ENCODE results near the gene ACTG2.
"Not testable (repeated sequence)": the region's sequence is repeated elsewhere in the genome, so short reads cannot be mapped to it uniquely, and the experiment has no call there.

The ACTG2 gene
- total RNA-seq, result 0 to 0.11 (median 0) reads per million in 18 experiments

DNA sequence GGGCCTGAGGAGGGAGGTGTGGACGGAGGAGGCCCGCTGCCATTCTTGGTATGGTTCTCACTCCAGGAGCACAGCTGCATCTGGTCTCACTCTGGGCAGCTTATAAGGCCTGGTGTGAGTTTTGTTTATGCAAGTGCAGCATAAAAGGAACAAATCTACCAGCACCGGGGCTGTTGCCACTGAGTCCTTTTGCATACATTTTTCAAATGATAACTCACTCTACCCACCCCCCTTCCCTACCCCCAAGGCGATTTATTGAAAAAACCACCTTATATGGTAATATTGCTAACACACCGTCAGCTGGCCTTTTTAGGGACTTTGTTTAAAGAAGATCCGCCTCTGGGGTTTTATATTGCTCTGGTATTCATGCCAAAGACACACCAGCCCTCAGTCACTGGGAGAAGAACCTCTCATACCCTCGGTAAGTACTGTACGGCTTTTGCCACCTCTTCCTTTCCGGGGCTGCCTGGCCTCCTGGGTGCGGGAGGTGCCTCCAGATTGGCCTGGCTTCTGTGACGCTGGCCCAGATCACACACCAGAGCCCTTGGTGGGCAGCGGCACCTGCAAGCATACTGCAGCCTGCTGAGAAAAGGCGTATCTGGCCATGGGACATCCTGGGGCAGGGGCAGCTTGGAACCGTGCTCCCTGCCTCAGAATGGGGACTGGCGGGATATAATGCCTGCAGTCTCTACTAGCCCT is at the start of gene ACTG2:
ACTG2 (plus strand) TSS at position 378 of the 699 bp plus-strand sequence. CDS start 8,304 bp downstream, outside the sequence.
- DNase-seq, result no peak

DNA sequence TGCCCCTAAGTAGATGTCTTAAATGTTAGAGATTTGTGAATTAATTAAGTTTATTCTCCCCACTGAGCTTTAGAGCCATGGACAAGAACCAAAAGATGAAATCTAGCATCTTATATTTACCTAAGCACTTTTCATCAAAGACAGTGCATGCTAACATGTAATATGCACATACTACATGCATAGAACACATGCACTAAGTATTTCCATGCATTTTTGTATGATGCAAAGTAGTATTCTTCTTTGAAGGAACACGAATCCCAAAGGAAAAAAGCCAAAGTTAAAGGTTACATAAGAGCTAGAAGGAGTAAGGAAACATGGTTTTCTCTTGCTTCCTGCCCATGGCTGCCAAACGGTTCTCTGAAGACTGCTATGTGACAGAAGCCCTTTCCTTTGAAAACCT is 48.7 kb upstream of the ACTG2 start:
- DNase-seq, result no peak

DNA sequence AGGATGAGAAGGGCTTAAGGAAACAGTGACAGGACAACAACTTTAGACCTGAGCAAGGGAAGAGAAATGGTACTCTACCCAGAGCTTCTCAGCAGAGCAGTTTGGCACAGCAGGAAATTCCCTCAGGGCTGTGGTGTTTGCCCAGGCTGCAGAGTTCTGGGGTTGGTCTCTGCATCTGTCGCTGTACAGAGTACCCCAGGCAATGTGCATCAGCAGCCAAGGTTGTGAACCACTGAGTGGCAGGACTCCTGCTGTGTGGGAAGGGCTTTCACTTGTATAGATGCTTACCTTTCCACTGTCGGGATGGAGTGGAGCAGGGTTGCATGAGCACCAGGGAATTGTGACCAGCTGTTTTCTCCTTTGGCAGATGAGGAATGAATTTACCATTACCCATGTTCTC is 42.8 kb upstream of the ACTG2 start:
- DNase-seq, result no peak

DNA sequence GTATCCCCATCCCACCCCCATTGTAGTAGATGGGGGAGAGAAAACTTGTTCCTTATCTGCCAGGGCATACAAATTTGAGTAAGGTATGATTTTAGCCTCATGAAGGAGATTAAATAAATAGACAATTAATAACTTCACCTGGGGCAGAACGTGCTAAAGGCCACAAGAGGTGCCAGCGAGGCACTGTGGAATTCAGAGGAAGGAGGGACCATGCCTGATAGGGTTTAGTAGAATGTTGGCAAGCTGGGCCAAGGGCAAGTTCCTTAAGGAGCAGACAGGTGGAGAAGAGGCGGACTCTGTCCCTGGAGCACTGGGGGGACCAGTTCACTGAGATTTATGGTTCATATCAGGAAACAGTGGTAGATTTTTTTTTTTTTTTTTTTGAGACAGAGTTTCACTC is 41.5 kb upstream of the ACTG2 start:
- DNase-seq, result no peak

DNA sequence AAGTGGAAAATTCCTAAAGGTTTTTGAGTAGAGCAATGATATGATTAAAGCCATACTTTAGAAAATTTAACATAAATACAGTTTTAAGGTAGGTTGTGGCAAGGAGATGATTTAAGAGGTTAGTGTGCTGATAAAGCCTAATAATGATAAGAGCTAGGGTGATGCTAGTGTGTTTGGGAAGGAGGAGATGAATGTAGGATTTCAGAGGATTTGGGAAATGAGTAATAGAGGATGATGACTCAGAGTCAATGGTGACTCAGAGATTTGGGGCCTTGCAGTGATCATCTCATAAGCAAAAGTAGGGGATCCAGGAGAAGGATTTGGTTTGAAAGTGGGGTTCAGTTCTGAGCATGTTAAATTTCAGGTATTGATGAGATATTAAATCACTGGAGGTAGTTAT is 40.8 kb upstream of the ACTG2 start:
- DNase-seq, result no peak

- no peak for DNase-seq
Measured at GRCh38 chr2:73855526-73855925, 37.3 kb upstream of the ACTG2 start.

GRCh38 chr2:73856214-73856613 is 36.6 kb upstream of the ACTG2 start:
- DNase-seq, result no peak

DNA sequence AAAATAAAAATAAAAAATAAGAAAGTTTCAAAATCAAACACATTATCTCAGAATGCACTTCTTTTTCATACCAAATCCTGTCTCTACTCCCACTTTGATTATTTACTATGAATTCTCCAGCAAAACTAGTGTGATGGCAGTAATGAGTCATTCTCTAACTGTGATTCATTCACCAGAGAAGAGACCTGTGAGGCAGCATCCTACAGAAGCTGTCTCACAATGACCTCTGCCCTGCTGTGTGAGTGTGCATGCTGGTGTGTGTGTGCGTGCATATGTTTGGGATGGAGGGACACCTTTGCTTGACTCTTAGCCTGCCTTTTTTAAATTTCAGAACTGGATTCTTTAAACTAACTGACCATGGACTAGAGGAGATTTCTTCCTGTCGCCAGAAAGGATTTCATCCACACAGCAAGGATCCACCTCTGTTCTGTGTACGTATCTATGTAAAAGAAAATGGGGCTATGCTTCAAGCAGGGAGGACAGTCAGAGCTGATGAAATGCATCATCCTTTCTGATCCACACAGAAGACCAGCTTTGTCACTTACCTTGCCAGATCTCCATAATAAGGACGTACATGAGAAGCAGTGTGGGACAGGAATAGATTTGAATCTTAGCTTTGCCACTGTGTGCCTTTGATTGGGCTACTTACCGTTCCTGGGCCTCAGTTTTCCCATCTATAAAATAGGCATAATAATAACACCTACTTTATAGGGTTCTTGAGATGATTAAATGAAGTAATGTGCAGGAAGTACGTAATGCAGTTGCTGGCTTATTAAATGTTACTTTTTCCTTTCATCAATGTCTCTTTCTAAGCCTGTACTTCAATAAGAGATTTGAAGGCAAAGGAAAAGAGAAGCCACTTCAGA is 32.9 kb upstream of the ACTG2 start:
- DNase-seq, result peak in 1 of 2 donors; percentile 20

DNA sequence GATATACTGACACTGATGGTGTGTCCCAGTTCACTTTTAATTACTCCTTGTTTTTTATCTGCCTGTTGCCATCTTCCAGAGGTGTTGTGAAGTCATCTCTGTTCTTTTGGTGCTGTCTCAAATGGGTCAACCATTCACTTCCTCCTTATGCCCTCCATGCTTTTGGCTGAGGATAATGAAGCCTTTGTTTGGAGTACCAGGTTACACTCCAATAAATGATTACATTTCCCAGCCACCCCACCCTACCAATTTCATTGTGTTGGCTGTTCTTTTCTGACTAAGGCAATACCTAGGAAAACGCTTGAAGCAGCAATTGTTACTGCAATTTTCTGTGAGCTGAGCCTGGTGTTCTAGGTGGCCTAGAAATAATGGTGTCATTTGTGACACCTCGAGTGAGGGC is 29.8 kb upstream of the ACTG2 start:
- DNase-seq, result no peak

GRCh38 chr2:73868204-73868978 is 24.4 kb upstream of the ACTG2 start:
- no peak for DNase-seq

DNA sequence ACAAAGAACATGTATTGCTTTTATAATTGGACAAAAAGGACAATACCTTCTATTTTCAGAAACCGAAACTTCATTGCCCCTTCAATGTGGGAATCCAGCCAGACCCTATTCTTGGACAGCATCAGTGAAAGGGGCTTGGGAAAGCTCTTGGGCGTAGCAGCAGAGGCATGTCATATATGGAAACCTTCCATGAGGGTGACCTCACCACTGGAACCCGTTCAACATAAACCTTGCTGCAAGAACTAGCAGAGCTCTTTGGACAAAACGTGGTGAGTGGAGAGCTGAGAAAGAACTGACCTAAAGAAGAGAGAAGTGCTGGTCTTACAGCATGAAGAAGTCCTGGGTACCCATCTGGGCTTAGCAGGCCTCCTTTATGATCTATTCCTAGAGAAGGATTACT is 22.7 kb upstream of the ACTG2 start:
- DNase-seq, result no peak

DNA sequence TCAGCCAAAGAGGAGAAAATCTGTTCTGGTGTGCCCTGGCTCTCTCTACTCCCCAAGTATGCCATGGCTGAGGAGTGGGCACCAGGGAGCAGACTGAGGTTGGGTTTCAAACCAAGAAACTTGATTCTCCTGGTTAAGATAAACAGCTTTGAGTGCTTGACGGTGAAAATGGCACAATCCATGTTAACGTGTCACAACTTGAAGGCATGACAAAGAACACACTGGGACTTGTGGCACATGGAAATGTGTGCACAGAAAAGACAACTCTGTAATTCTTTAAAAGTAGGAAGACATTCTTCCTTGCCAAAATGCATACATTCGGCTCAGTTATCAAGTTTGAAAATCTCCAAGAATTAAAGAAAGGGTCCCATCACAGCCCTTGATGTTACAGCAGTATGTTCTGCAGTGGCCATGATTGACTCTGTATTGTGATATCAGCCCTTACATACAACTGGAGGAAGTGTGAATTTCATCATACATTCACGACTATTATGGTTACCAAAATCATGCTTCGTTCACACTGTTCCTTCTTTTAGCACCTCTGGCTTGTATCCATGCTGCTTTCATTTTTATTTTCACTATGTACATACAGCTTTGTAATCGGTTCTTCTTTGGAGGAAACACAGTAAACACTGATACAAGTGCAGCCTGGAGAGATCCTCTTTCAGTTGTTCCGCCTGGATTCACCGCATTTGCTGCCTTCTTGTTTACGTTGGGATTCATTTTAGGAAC is 15.6 kb upstream of the ACTG2 start:
- peak; percentile 72 to 90 for DNase-seq

GRCh38 chr2:73877984-73878383 is 14.8 kb upstream of the ACTG2 start:
- DNase-seq, result not testable (repeated sequence)

DNA sequence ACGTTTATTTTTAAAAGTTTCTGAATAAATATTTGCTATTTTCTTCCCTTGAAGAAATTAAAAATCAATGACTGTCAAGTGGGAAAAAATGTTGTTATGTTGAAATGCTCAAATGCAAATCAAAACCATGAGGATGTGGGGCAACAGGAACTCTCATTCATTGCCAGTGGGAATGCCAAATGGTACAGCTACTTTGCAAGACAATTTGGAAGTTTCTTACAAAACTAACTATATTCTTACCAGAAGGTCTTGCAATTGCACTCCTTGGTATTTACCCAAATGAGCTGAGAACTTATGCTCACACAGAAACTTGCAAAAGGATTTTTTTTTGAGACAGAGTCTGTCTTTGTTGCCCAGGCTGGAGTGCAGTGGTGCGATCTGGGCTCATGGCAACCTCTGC is 7.4 kb upstream of the ACTG2 start:
- no peak for DNase-seq

DNA sequence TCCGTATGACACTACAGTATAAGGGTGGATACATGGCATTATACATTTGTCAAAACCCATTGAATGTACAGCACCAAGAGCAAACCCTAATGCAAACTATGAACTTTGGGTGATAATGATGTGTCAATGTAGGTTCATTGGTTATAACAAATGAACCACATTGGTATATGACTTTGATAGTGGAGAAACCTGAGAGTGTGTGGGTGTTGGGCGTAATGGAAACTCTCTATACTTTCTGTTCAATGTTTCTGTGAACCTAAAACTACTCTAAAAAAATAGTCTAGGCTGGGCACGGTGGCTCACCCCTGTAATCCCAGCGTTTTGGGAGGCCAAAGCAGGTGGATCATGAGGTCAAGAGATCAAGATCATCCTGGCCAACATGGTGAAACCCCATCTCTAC is 6.5 kb upstream of the ACTG2 start:
- no peak for DNase-seq

GRCh38 chr2:73887596-73888353 is 5.0 kb upstream of the ACTG2 start:
- DNase-seq, result not testable (repeated sequence)

GRCh38 chr2:73888388-73888787 is 4.4 kb upstream of the ACTG2 start:
- no peak for DNase-seq

GRCh38 chr2:73889206-73889605 is 3.6 kb upstream of the ACTG2 start:
- no peak for DNase-seq

DNA sequence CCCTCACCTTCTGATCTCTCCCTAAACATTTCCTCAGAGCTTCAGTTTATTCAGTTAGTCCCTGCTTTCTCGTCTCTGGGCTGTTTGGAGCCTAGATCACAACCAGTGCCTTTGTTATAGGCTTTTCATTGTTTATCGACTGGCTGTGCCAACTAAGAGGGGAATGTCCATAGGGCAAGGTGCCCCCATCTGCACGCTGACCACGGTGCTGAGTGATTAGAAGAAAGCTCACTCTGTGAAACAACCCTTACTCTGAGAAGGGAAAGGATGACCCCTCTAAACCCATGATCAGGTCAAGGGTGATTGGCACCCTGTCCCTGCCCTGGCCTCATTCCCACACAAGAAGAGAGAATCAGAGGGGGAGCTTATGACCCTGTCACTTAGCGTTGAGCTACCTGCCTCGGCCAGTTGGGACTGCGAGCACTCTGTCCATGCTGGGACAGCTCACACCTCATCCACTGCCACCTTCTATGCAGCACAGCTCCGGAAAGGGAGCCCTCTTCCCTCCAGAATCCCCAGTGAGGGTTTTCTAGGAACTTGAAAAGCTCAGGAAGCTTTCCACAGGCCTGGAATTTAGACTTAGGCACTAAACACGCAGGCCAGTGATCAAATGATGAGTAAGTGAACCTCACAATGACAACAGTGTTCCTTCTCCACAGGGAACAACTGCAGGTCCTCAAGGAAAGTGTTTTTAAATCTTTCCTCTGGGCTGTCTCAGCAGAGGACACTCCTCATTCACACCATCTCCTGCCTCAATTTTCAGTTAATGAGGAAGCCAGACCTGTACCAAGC is 2.3 kb upstream of the ACTG2 start:
- DNase-seq, result no peak

GRCh38 chr2:73891276-73891901 is 1.4 kb upstream of the ACTG2 start:
- DNase-seq, result no peak

All from inflammatory macrophage (primary cell).